ENCODE data around the gene GDF2. TPM values are rescaled to one million over a fixed set of nuclear protein-coding genes. Genes with fewer than 3 reads are reported as not detected.

GDF2 gene
- total RNA-seq, 1 donor from 2014 or later, result not detected

DNA sequence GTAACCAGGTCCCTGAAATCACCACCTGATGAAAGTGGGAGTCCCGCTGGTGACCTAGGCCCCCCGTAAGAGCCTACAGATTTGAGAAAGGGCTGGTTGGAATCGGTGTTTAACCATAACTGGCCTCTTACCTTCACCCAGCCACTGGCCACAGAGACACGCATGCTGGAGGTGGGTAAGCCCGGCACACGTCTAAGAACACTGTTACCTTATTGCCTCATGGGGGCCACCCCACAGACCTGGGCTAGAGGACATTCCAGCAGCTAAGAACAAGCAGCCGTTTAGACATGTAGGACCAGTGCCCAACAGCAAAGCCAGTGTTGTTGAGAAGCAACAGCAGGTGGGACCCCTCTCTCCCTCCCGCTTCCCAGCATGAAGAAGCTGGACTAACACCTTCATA, 2.5 kb upstream of the GDF2 start:
- no peak overlapping the region for H3K27ac Mint-ChIP-seq

DNA sequence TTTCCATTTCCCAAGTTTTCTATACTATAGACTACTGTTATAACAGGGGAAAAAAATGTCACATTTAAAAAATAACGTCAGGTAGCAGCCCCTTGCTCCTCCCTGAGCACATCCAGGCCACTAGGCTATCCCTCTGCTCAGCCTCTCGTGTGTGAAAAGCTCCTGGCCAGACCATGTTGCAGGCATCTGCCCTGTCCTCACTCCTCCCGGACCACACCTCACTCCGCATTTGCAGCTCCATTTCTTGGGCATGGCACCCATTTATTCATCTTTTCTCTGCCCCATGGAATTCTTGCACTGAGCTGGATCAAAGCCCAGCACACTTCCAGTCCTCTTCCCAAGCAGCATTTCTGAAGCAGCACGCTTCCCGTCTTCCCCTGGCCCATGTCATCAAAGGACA, 1.4 kb upstream of the GDF2 start:
- H3K27ac Mint-ChIP-seq, result no peak overlapping the region
- H3K9me3 Mint-ChIP-seq, result no peaks in the 10 kb centered on the region
- H3K27me3 Mint-ChIP-seq (ENCODE audit: low read depth), result peaks cover 55% of the 10 kb centered on the region
- H3K4me1 Mint-ChIP-seq, result peaks cover 21% of the 10 kb centered on the region
- no peak overlapping the region for H3K4me3 Mint-ChIP-seq
- DNase-seq (ENCODE audit: low spot score in 2 of 2, unreplicated experiment in 2 of 2), result no peak
- TF ChIP-seq, protein P1, sequence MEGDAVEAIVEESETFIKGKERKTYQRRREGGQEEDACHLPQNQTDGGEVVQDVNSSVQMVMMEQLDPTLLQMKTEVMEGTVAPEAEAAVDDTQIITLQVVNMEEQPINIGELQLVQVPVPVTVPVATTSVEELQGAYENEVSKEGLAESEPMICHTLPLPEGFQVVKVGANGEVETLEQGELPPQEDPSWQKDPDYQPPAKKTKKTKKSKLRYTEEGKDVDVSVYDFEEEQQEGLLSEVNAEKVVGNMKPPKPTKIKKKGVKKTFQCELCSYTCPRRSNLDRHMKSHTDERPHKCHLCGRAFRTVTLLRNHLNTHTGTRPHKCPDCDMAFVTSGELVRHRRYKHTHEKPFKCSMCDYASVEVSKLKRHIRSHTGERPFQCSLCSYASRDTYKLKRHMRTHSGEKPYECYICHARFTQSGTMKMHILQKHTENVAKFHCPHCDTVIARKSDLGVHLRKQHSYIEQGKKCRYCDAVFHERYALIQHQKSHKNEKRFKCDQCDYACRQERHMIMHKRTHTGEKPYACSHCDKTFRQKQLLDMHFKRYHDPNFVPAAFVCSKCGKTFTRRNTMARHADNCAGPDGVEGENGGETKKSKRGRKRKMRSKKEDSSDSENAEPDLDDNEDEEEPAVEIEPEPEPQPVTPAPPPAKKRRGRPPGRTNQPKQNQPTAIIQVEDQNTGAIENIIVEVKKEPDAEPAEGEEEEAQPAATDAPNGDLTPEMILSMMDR (IDR thresholded peaks at IDR 0.05; ENCODE audit: unreplicated experiment), result no peak
- H3K36me3 Mint-ChIP-seq, result no peaks in the 10 kb centered on the region

More for the DNA sequence above, 2.5 kb upstream of the GDF2 start:
- no peak overlapping the region for H3K4me3 Mint-ChIP-seq
- H3K9me3 Mint-ChIP-seq, result no peaks in the 10 kb centered on the region
- TF ChIP-seq, protein P1 (IDR thresholded peaks at IDR 0.05; ENCODE audit: unreplicated experiment), result no peak
- peaks cover 21% of the 10 kb centered on the region for H3K4me1 Mint-ChIP-seq
- no peak for DNase-seq (ENCODE audit: low spot score in 2 of 2, unreplicated experiment in 2 of 2)
- no peaks in the 10 kb centered on the region for H3K36me3 Mint-ChIP-seq
- H3K27me3 Mint-ChIP-seq (ENCODE audit: low read depth), result peaks cover 48% of the 10 kb centered on the region

DNA sequence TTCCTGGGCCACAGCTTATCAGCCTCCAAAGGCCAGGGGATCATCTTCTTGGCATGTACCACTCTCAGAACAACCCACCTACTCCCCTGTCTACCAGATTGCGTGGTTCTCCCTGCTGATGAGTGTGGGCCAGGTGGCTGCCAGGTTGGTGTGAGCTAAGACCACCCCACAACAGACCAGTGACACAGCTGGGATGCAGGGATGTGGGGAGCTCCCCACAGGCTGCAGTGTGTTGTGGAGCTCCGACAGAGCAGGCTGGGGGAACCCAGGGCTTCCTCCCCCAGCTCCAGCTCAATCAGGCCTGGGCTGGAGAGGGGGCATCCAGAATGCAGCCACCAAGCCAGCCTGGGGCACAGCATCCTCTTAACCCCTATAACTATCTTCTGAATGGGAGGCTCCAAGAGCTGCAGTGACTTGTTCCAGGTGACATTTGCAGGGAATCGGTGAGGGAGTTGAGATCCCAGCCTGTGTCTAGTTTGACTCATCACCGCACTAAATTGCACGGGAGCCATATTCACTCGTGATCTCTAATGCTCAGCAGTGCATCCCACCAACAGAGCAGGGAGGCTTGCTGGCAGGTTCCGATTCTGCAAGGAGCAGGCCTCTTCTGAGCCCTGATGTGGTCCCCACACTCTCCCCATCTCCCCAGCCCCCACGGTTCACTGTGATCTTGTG, 596 bp upstream of the GDF2 start:
- no peaks in the 10 kb centered on the region for H3K36me3 Mint-ChIP-seq
- H3K9me3 Mint-ChIP-seq, result no peaks in the 10 kb centered on the region
- no peak for DNase-seq (ENCODE audit: low spot score in 2 of 2, unreplicated experiment in 2 of 2)
- H3K27me3 Mint-ChIP-seq (ENCODE audit: low read depth), result peaks cover 54% of the 10 kb centered on the region
- H3K27ac Mint-ChIP-seq, result no peak overlapping the region
- H3K4me1 Mint-ChIP-seq, result peaks cover 21% of the 10 kb centered on the region
- no peak overlapping the region for H3K4me3 Mint-ChIP-seq
- TF ChIP-seq, protein P1 (IDR thresholded peaks at IDR 0.05; ENCODE audit: unreplicated experiment), result no peak

DNA sequence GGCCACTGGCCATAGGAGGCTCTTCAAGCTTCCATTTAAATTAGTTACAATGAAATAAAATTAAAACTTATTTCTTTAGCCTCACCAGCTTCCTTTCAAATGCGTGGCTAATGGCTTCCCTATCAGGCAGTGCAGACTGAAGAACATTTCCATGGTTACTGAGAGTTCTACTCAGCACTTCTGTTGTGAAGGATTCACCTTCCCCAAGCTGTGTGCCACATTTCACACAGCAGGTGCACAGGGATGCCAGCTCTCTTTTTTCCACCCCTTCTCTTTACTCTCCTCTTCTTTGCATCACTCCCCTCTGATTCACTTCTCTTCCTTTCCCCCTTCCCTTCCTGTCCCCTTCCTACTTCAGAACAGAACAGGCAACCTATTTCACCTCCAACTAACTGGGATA, 833 bp downstream of the GDF2 start:
- no peak overlapping the region for H3K4me3 Mint-ChIP-seq
- peaks cover 52% of the 10 kb centered on the region for H3K27me3 Mint-ChIP-seq (ENCODE audit: low read depth)
- no peaks in the 10 kb centered on the region for H3K36me3 Mint-ChIP-seq
- TF ChIP-seq, protein P1 (IDR thresholded peaks at IDR 0.05; ENCODE audit: unreplicated experiment), result no peak
- DNase-seq (ENCODE audit: low spot score in 2 of 2, unreplicated experiment in 2 of 2), result no peak
- H3K4me1 Mint-ChIP-seq, result peaks cover 21% of the 10 kb centered on the region
- H3K27ac Mint-ChIP-seq, result no peak overlapping the region
- no peaks in the 10 kb centered on the region for H3K9me3 Mint-ChIP-seq

DNA sequence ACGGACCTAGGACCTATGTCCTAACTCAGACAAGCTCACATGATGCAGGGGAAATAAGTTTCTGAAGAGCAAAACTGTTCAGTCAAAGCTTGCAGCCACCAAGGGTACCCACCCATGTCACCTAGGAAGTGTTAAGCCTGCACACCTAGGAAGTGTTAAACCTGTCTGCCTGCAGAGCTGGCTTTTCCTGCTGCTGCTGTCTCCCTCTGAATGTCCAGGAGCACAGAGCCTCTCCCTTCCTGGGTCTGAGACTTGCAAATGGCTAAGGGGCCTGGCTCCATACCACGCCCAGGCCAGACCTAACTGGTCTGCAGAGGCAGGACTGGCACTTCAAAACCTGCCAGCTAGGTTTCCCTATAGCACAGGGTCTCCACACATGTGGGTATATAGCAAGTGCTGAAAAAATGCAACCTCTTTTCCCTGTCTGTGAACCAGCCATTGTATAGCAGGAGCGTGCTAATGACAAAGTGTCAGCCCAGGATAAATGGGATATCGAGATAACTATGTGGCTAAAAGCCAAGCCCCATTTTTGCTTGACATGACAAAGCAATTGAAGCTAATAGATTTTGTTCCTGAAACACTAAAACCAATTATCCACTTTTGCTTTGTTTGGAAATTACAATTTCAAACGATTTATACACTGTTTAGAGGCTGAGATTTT, 1.5 kb downstream of the GDF2 start:
- TF ChIP-seq, protein P1 (IDR thresholded peaks at IDR 0.05; ENCODE audit: unreplicated experiment), result no peak
- Mint-ChIP-seq H3K4me1 (peaks cover 21% of the 10 kb centered on the region), H3K4me3 (no peak overlapping the region), H3K27ac (no peak overlapping the region), H3K9me3 (no peaks in the 10 kb centered on the region), H3K27me3 (ENCODE audit: low read depth) (peaks cover 50% of the 10 kb centered on the region), H3K36me3 (no peaks in the 10 kb centered on the region)
- no peak for DNase-seq (ENCODE audit: low spot score in 2 of 2, unreplicated experiment in 2 of 2)
